HepG2 (cell line): ENCODE data around the gene ACAP2. TPM values are rescaled to one million over a fixed set of nuclear protein-coding genes. Genes with fewer than 3 reads are reported as not detected.
A peak's percentile ranks its signal among the peaks of the same experiment; 100 is the strongest.

Experiments
- BRF2 ChIP-seq: sonication (generic); formaldehyde crosslinking; IDR thresholded peaks from 2 replicates; pipeline ENCODE4 v1.8.1; 2022; ENCODE audit warnings: mild to moderate bottlenecking, missing genetic modification reagents
- CCDC6 ChIP-seq: sonication (generic); formaldehyde crosslinking; IDR thresholded peaks from 2 replicates; pipeline ENCODE4 v1.8.1; 2022; ENCODE audit warnings: mild to moderate bottlenecking, missing genetic modification reagents, moderate library complexity
- CHD2 ChIP-seq: IDR thresholded peaks from 2 replicates; pipeline ENCODE4 v1.6.1; 2011; ENCODE audit warnings: low read depth, low read length, improper control_type of control experiment
- CTCF ChIP-seq: sonication (generic); formaldehyde crosslinking; IDR thresholded peaks from 2 replicates; pipeline ENCODE4 v1.5.0; 2020; ENCODE audit warnings: mild to moderate bottlenecking, missing genetic modification reagents, moderate library complexity
- DNMT3B ChIP-seq: conservative IDR thresholded peaks from 2 replicates; pipeline ENCODE4 v1.6.1; 2016; ENCODE audit warnings: missing biosample characterization, control low read depth
- EP300 ChIP-seq, 3 experiments: sonication (generic) in 1 of 3; formaldehyde crosslinking in 1 of 3; IDR thresholded peaks; 2 replicates each; pipeline versions ENCODE4 v1.5.1 to v1.6.1; 2011 to 2020; ENCODE audit warnings: low read depth in 2 of 3, low read length in 2 of 3, borderline replicate concordance in 1 of 3, improper control_type of control experiment in 1 of 3, mild to moderate bottlenecking in 1 of 3, missing genetic modification reagents in 1 of 3, moderate library complexity in 1 of 3
- KAT7 ChIP-seq: IDR thresholded peaks from 2 replicates; pipeline ENCODE4 v1.6.1; 2018; ENCODE audit warnings: borderline replicate concordance, missing compliant biosample characterization
- PAF1 ChIP-seq: IDR thresholded peaks from 2 replicates; pipeline ENCODE4 v1.6.1; 2016; ENCODE audit warnings: missing genetic modification reagents, missing compliant biosample characterization
- PHB2 ChIP-seq: fragments of 450-650 bp; IDR thresholded peaks from 2 replicates; pipeline ENCODE4 v1.6.1; 2018; ENCODE audit not compliant: partially characterized antibody
- RAD51 ChIP-seq: fragments of 450-650 bp; IDR thresholded peaks from 2 replicates; pipeline ENCODE4 v1.6.1; 2016; ENCODE audit warnings: borderline replicate concordance
- RCOR2 ChIP-seq: IDR thresholded peaks from 2 replicates; pipeline ENCODE4 v1.6.1; 2016; ENCODE audit warnings: missing biosample characterization, missing genetic modification reagents
- SPEN ChIP-seq: sonication (generic); formaldehyde crosslinking; IDR thresholded peaks from 2 replicates; pipeline ENCODE4 v1.5.1; 2020; ENCODE audit warnings: low read depth, mild to moderate bottlenecking, missing genetic modification reagents
- SUZ12 ChIP-seq: fragments of 150-350 bp; IDR thresholded peaks from 2 replicates; pipeline ENCODE4 v1.6.1; 2014; ENCODE audit warnings: low read depth, low read length
- THAP11 ChIP-seq: IDR thresholded peaks from 2 replicates; pipeline ENCODE4 v1.6.1; 2016; ENCODE audit warnings: missing biosample characterization, missing genetic modification reagents
- XBP1 ChIP-seq: sonication (generic); formaldehyde crosslinking; IDR thresholded peaks from 2 replicates; pipeline ENCODE4 v1.5.0; 2020; ENCODE audit warnings: missing genetic modification reagents
- ZFP36L1 ChIP-seq: sonication (generic); formaldehyde crosslinking; IDR thresholded peaks from 2 replicates; pipeline ENCODE4 v1.8.0; 2022; ENCODE audit warnings: mild to moderate bottlenecking, missing genetic modification reagents, moderate library complexity
- ZNF24 ChIP-seq: fragments of 450-650 bp; IDR thresholded peaks from 2 replicates; pipeline ENCODE4 v1.6.1; 2017; ENCODE audit warnings: antibody characterized with exemption, mild to moderate bottlenecking
- ZNF557 ChIP-seq: sonication (generic); formaldehyde crosslinking; IDR thresholded peaks from 2 replicates; pipeline ENCODE4 v1.4.0; 2020; ENCODE audit warnings: missing genetic modification reagents
- polyA plus RNA-seq, 8 experiments: library from polyadenylated mRNA; depleted of rRNA in 3 of 8; stranded (reverse) in 7 of 8; unstranded in 1 of 8; fragments of >200 nt; fragmentation: Illumina TruSeq in 4 of 8; extraction: Trizol in 4 of 8; gene quantifications; 2 replicates each; pipeline versions ENCODE4 v1.2.1 to v1.2.3, GENCODE V29; 2011 to 2016; ENCODE audit warnings: low read depth in 4 of 8, missing spikeins in 1 of 8, mixed read lengths in 1 of 8; ENCODE audit not compliant: insufficient read depth in 1 of 8
- total RNA-seq, 5 experiments: library from RNA; depleted of rRNA; stranded (reverse); fragments of >200 nt; fragmentation: Illumina TruSeq; extraction: Trizol; gene quantifications; 2 replicates each; pipeline ENCODE4 v1.2.3, GENCODE V29; 2016; ENCODE audit warnings: low read depth in 1 of 5
- TF ChIP-seq, protein P1 (sequence below): sonication (generic); formaldehyde crosslinking; IDR thresholded peaks from 2 replicates; pipeline ENCODE4 v1.8.1; 2023; ENCODE audit warnings: mild to moderate bottlenecking, missing genetic modification reagents
- TF ChIP-seq, protein P2 (sequence below): sonication (generic); formaldehyde crosslinking; IDR thresholded peaks from 2 replicates; pipeline ENCODE4 v1.8.0; 2022; ENCODE audit warnings: missing genetic modification reagents, mild to moderate bottlenecking, inconsistent platforms, borderline replicate concordance
- TF ChIP-seq, protein P3 (sequence below), 2 experiments: sonication (generic) in 1 of 2; formaldehyde crosslinking in 1 of 2; IDR thresholded peaks; 2 replicates each; pipeline versions ENCODE4 v1.4.0 to v1.6.1; 2018 to 2020; ENCODE audit warnings: missing genetic modification reagents in 2 of 2, borderline replicate concordance in 1 of 2, low read depth in 1 of 2, mild to moderate bottlenecking in 1 of 2, missing biosample characterization in 1 of 2

ACAP2 gene
- total and polyA plus RNA-seq, 2 of the 13 experiments (the other 11 are each of a cell fraction or from before 2014, with no cell fraction given), result 7.3 to 23.9 TPM

DNA sequence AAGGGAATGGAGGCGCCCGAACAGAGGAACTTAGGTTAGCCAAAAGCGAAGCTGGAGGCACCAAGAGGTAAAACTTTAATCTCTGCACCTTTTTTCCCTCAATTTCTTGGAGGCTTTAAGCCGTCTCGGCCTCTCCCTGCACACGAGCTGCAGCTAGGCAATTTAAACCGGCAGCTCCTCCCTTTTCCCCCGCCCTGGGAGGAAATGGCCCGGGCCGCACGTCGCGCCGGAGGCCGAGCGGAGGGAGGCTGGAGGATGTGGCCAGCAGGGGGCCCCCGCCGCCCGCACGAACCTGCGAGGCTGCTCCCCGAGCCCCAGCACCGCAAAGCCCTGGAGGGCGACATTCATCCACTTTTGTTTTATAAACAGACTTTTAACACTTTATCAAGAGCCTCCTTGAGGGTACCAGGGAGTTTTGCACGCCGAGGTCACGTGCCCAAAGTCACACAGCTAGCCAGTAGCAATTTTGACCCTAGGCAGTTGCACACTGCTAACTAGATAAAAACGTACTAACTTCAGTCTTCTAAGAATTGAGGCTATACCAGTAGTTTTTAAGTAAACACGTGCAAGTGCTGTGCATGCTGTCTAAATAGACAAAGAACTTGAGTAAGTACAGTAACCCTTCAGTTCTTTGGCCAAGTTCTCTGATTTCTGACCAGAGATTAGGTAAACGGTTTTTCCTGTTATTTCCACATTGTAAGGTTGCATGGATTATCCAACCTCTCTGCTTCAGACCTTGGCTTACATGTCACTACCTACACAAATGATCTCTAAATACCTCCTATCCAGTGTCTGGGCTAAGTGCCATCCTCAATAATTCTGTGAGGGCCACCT, 171.2 kb downstream of the ACAP2 start (continued):
- TF ChIP-seq EP300 (IDR thresholded peaks at IDR 0.05; ENCODE audit: low read depth in 2 of 2, low read length in 2 of 2), result no peak
- TF ChIP-seq EP300 (CRISPR knock-in tag; IDR thresholded peaks at IDR 0.05; ENCODE audit: borderline replicate concordance), result 0 out of 2 replicates have a peak, but pooled peaks have one; percentile 13
- TF ChIP-seq SUZ12, result no peak
- no peak for TF ChIP-seq ZFP36L1 (CRISPR knock-in tag)
- TF ChIP-seq ZNF557, result no peak
- no peak for TF ChIP-seq RAD51
- TF ChIP-seq, protein P1, sequence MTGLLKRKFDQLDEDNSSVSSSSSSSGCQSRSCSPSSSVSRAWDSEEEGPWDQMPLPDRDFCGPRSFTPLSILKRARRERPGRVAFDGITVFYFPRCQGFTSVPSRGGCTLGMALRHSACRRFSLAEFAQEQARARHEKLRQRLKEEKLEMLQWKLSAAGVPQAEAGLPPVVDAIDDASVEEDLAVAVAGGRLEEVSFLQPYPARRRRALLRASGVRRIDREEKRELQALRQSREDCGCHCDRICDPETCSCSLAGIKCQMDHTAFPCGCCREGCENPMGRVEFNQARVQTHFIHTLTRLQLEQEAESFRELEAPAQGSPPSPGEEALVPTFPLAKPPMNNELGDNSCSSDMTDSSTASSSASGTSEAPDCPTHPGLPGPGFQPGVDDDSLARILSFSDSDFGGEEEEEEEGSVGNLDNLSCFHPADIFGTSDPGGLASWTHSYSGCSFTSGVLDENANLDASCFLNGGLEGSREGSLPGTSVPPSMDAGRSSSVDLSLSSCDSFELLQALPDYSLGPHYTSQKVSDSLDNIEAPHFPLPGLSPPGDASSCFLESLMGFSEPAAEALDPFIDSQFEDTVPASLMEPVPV (CRISPR knock-in tag), result peak; percentile 32; the same call in 1 of the 2 replicates
- TF ChIP-seq THAP11 (CRISPR knock-in tag), result 0 out of 2 replicates have a peak, but pooled peaks have one; percentile 22
- TF ChIP-seq DNMT3B, result 0 out of 2 replicates have a peak, but pooled peaks have one; percentile 27
- TF ChIP-seq, protein P2, sequence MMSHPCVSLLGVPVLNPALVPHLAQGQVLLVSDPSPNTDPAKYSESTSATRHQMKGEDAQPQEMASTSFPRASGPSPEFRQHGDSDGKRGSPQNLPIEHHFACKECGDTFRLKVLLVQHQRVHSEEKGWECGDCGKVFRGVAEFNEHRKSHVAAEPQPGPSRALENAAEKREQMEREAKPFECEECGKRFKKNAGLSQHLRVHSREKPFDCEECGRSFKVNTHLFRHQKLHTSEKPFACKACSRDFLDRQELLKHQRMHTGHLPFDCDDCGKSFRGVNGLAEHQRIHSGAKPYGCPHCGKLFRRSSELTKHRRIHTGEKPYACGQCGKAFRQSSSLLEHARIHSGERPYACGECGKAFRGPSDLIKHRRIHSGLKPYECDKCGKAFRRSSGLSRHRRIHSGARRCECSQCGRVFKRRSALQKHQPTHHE (CRISPR knock-in tag), result 0 out of 2 replicates have a peak, but pooled peaks have one; percentile 48
- TF ChIP-seq CCDC6, result peak; percentile 51
- no peak for TF ChIP-seq ZNF24
- TF ChIP-seq BRF2 (CRISPR knock-in tag), result no peak
- TF ChIP-seq CHD2, result no peak
- peak; percentile 96 for TF ChIP-seq CTCF (CRISPR knock-in tag)
- TF ChIP-seq SPEN (CRISPR knock-in tag), result 0 out of 2 replicates have a peak, but pooled peaks have one; percentile 45
- TF ChIP-seq, protein P3, sequence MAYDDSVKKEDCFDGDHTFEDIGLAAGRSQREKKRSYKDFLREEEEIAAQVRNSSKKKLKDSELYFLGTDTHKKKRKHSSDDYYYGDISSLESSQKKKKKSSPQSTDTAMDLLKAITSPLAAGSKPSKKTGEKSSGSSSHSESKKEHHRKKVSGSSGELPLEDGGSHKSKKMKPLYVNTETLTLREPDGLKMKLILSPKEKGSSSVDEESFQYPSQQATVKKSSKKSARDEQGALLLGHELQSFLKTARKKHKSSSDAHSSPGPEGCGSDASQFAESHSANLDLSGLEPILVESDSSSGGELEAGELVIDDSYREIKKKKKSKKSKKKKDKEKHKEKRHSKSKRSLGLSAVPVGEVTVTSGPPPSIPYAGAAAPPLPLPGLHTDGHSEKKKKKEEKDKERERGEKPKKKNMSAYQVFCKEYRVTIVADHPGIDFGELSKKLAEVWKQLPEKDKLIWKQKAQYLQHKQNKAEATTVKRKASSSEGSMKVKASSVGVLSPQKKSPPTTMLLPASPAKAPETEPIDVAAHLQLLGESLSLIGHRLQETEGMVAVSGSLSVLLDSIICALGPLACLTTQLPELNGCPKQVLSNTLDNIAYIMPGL (CRISPR knock-in tag; IDR thresholded peaks at IDR 0.05; ENCODE audit: borderline replicate concordance in 1 of 2, low read depth in 1 of 2), result peak; percentile 94 to 95
- TF ChIP-seq KAT7, result peak; percentile 71; the same call in 1 of the 2 replicates
- no peak for TF ChIP-seq XBP1 (CRISPR knock-in tag)
- 0 out of 2 replicates have a peak, but pooled peaks have one; percentile 38 for TF ChIP-seq RCOR2 (CRISPR knock-in tag)
- TF ChIP-seq PHB2, result no peak
- TF ChIP-seq PAF1, result no peak; the same call in 1 of the 2 replicates
